H1 (cell line): ENCODE measurements around the gene VWA7.

ENCODE experiments used
- CHD2 ChIP-seq: IDR thresholded peaks from 2 replicates; pipeline ENCODE4 v1.6.1; 2012; ENCODE audit warnings: low read length, improper control_type of control experiment
- JUN ChIP-seq: IDR thresholded peaks from 2 replicates; pipeline ENCODE4 v1.6.1; 2011; ENCODE audit warnings: low read depth, mild to moderate bottlenecking, improper control_type of control experiment, low read length
- POLR2AphosphoS5 ChIP-seq: IDR thresholded peaks from 2 replicates; pipeline ENCODE4 v1.6.1; 2011; ENCODE audit warnings: low read depth, low read length
- RFX5 ChIP-seq: IDR thresholded peaks from 2 replicates; pipeline ENCODE4 v1.6.1; 2011; ENCODE audit warnings: low read depth, low read length, improper control_type of control experiment, borderline replicate concordance
- SP2 ChIP-seq: IDR thresholded peaks from 2 replicates; pipeline ENCODE4 v1.6.1; 2012; ENCODE audit warnings: mild to moderate bottlenecking, low read length, inconsistent platforms
- TAF1 ChIP-seq: IDR thresholded peaks from 2 replicates; pipeline ENCODE4 v1.6.1; 2011; ENCODE audit warnings: mild to moderate bottlenecking, low read depth, low read length
- TF ChIP-seq, protein P1 (sequence below), 3 experiments: IDR thresholded peaks; 1 replicate in 2 of 3; 2 replicates in 1 of 3; pipeline versions ENCODE4 v1.5.1 to v1.6.1; 2011; ENCODE audit warnings: low read length in 3 of 3, mild to moderate bottlenecking in 3 of 3, inconsistent platforms in 2 of 3, low read depth in 1 of 3, moderate library complexity in 1 of 3; ENCODE audit not compliant: insufficient read depth in 1 of 3; ENCODE audit errors: control extremely low read depth in 1 of 3

DNA sequence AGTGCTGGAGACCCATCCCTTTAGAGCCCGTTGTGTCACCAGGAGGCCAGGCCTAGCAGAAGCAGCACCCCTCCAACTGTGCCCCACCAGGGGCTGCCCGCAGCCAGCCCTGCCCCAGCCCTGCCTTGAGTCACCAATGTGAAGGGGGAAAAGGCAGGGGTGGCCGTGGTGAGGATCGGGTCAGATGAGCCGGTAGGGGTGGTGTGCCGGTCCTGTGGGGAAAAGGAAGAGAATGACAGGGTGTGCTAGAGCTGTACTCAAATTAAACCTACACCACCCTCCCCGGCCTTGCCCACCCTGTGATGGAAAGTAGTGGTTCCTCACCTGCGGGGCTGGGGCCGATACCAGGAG is 11.6 kb downstream of the VWA7 start:
- TF ChIP-seq POLR2AphosphoS5 = no peak
- TF ChIP-seq, protein P1, sequence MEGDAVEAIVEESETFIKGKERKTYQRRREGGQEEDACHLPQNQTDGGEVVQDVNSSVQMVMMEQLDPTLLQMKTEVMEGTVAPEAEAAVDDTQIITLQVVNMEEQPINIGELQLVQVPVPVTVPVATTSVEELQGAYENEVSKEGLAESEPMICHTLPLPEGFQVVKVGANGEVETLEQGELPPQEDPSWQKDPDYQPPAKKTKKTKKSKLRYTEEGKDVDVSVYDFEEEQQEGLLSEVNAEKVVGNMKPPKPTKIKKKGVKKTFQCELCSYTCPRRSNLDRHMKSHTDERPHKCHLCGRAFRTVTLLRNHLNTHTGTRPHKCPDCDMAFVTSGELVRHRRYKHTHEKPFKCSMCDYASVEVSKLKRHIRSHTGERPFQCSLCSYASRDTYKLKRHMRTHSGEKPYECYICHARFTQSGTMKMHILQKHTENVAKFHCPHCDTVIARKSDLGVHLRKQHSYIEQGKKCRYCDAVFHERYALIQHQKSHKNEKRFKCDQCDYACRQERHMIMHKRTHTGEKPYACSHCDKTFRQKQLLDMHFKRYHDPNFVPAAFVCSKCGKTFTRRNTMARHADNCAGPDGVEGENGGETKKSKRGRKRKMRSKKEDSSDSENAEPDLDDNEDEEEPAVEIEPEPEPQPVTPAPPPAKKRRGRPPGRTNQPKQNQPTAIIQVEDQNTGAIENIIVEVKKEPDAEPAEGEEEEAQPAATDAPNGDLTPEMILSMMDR (IDR thresholded peaks at IDR 0.05; ENCODE audit: control extremely low read depth in 1 of 3, insufficient read depth in 1 of 3, low read depth in 1 of 3, low read length in 3 of 3) = no peak
- no peak for TF ChIP-seq RFX5
- no peak for TF ChIP-seq CHD2
- TF ChIP-seq TAF1 = no peak
- no peak for TF ChIP-seq SP2
- TF ChIP-seq JUN = no peak
